Duodenal mucosa (tissue), 2 donors: ENCODE measurements around the gene NNMT.

ENCODE experiments used
- H3K27ac ChIP-seq: one replicate; pipeline ENCODE4 v1.7.0; 2013; ENCODE audit warnings: low read depth, low read length
- H3K27me3 ChIP-seq, 2 donors: one replicate each; pipeline ENCODE4 v1.7.0; 2013; ENCODE audit warnings: low read length in 2 of 2, control low read depth in 1 of 2; ENCODE audit not compliant: insufficient read depth in 2 of 2, control insufficient read depth in 1 of 2
- H3K36me3 ChIP-seq, 2 donors: one replicate each; pipeline ENCODE4 v1.7.0; 2013; ENCODE audit warnings: low read length in 2 of 2, control low read depth in 1 of 2; ENCODE audit not compliant: insufficient read depth in 2 of 2, control insufficient read depth in 1 of 2
- H3K4me1 ChIP-seq, 2 donors: one replicate each; pipeline ENCODE4 v1.7.0; 2013; ENCODE audit warnings: low read length in 2 of 2, control low read depth in 1 of 2; ENCODE audit not compliant: insufficient read depth in 2 of 2, control insufficient read depth in 1 of 2
- H3K4me3 ChIP-seq, 2 donors: one replicate each; pipeline ENCODE4 v1.7.0; 2013; ENCODE audit warnings: low read length in 2 of 2, low read depth in 1 of 2
- H3K9ac ChIP-seq, 2 donors: one replicate each; pipeline ENCODE4 v1.7.0; 2013; ENCODE audit warnings: low read length in 2 of 2, low read depth in 1 of 2
- H3K9me3 ChIP-seq, 2 donors: one replicate each; pipeline ENCODE4 v1.7.0; 2013; ENCODE audit warnings: low read length in 2 of 2, control low read depth in 1 of 2; ENCODE audit not compliant: control insufficient read depth in 1 of 2

Gene NNMT

DNA sequence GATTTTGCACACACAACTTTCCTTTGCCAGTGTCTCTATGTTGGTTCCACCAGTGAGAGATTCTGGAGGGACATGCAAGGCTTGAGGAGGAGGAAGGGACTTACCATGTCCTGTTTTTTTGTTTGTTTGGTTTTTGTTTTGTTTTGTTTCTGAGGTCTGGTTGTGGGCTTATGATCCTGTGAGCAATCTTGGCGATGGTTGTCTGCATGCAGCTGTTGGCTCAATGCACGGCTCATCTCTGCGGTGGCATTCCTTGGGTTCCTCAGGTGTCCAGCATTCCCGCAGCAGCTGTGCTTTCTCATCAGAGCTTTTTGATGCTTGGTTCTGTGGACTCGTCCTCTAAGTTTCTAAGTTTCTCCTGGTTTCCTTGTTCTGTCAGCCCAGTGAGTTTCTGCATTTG lies 4.8 kb upstream of the NNMT start:
- Histone ChIP-seq H3K4me1 (peaks cover 4 to 10% of the 10 kb centered on the region in 2 donors), H3K27ac (no peak overlapping the region), H3K36me3 (no peaks in the 10 kb centered on the region), H3K27me3 (no peaks in the 10 kb centered on the region), H3K9me3 (no peaks in the 10 kb centered on the region), H3K9ac (no peak overlapping the region), H3K4me3 (peak overlapping the region in 1 of 2 donors; percentile 5)

DNA sequence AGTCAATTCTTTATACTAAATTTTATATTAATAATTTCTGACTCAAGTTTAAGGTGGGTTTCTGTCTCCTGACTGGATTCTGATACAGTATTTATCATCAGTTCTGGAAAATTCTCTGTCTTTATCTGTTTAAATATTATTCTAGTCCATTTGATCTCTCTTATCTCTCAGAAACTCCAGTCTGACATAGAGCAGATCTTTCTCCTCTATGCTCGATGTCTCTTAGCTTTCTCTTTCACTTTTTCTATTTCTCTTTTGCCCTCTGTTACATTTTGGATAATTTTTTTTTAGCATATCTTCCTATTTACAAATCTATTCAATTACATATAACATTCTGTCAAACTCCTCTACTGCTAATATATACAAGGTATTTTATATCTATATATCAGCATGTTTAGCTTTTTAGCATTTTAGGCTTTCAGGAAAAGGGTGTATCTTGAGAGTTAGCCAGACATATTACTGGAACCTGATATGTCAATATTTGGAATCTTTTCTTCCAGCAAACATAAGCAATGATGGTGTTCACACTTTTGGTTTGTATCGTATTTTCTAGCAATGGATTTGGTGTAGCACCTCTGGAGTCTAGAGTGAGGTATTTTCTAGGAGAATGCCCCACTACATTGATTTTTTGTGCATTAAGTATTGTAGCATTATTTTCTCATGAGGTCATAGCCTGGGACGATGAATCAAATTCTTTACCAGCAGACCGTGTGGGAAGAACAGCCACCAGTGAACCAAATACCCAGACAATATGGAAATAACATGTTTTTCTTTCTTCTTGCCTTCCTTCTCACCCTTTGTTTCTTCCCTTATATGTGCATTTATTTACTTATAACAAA lies 4.1 kb upstream of the NNMT start:
- Histone ChIP-seq H3K9me3 (no peaks in the 10 kb centered on the region), H3K4me3 (no peak overlapping the region), H3K4me1 (peaks cover 4 to 10% of the 10 kb centered on the region in 2 donors), H3K36me3 (no peaks in the 10 kb centered on the region), H3K27me3 (no peaks in the 10 kb centered on the region), H3K27ac (no peak overlapping the region), H3K9ac (no peak overlapping the region)

DNA sequence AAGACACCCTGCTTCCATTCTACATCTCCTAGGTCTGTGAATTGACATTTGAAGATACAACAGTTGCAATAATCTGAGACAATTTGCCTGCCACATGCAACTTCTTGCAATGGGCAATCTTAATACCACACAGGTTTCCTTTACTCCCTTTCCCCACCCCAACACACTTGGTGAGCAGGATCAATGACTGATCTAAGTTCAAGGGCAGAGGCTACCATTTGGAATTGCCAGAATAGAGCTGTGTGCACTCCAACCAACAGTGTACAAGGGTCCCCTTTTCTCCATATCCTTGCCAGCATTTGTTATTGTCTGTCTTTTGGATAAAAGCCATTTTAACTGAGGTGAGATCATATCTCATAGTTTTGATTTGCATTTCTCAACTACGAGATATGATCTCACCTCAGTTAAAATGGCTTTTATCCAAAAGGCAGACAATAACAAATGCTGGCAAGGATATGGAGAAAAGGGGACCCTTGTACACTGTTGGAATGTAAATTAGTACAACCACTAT lies 2.9 kb upstream of the NNMT start:
- Histone ChIP-seq H3K27ac (no peak overlapping the region), H3K4me3 (no peak overlapping the region), H3K9ac (no peak overlapping the region), H3K9me3 (no peaks in the 10 kb centered on the region), H3K27me3 (no peaks in the 10 kb centered on the region), H3K36me3 (no peaks in the 10 kb centered on the region), H3K4me1 (peaks cover 4 to 10% of the 10 kb centered on the region in 2 donors)

DNA sequence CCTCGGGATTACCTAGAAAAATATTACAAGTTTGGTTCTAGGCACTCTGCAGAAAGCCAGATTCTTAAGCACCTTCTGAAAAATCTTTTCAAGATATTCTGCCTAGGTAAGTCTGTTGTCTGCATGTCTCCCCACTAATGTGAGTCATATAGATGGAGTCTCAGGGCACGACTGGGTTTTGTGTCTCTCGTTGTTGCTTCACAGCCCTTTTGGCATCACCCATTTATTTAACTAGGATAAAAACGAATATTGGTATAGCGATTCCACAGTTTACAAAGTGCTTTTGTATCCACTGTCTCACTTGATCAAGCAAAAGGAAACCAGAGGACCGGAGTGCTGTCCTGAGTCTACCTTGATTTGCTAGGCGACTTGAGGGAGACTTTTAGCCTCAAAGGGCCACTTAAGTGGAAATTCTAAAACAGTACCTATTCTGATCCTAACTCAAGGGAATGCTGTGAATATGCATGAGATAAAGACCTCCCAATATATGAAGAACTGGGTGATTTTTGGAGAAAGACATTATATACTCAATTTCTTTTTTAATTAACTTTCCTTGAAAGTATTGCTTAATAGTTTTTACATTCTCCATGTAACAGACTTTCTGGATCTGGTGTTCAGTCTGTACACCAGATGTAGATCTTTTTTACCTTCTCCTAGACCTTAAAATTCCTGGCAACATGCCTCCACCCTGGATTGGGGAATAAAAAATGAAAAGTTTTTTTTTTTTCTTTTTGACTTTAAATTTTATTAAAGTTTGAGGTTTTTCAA lies 590 bp downstream of the NNMT start:
- H3K9me3 ChIP-seq, result peaks cover 0 to 7% of the 10 kb centered on the region in 2 donors
- H3K36me3 ChIP-seq, result no peaks in the 10 kb centered on the region
- peak overlapping the region; percentile 79 for H3K27ac ChIP-seq
- peaks cover 0 to 10% of the 10 kb centered on the region in 2 donors for H3K4me1 ChIP-seq
- H3K27me3 ChIP-seq, result no peaks in the 10 kb centered on the region
- H3K4me3 ChIP-seq, result peak overlapping the region; percentile 29 to 64
- H3K9ac ChIP-seq, result peak overlapping the region; percentile 12 to 54

DNA sequence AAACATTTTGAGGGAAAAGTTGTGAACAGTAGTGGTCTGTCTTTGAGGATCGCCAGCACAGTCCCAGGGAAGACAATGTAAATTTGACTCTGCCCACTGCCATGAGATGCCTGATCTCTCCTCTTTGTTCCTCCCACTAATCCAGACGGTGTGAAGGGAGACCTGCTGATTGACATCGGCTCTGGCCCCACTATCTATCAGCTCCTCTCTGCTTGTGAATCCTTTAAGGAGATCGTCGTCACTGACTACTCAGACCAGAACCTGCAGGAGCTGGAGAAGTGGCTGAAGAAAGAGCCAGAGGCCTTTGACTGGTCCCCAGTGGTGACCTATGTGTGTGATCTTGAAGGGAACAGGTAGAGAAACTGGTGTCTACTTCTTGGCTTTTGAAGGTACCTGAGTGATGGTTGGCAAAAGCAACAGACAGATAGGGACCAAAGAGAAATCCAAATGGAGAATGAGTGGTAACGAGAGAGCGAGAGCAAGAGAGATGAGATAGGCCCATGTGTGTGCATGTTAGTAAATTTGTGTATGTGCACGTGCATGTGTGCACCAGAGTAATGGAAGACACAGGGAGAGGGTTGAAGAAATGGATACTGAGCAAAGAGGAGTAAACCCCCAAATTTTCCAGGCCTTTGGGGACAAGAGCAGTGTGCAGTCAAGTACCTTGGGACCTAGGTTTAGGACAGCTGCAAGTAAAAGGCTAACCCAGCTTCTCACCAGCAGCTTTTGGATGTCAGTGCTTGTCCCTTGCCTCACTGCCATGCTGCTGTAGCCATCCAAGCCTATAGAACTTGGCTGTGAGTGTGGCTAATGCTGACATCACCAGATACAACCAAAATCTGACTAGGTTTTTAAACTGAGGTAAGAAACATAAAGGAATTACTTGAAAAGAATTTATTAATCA lies 1.9 kb downstream of the NNMT start:
- Histone ChIP-seq H3K4me1 (peaks cover 0 to 5% of the 10 kb centered on the region in 2 donors), H3K27me3 (no peaks in the 10 kb centered on the region), H3K36me3 (no peaks in the 10 kb centered on the region), H3K9ac (no peak overlapping the region), H3K4me3 (peak overlapping the region; percentile 10 to 32), H3K27ac (peak overlapping the region; percentile 26), H3K9me3 (peaks cover 0 to 8% of the 10 kb centered on the region in 2 donors)

DNA sequence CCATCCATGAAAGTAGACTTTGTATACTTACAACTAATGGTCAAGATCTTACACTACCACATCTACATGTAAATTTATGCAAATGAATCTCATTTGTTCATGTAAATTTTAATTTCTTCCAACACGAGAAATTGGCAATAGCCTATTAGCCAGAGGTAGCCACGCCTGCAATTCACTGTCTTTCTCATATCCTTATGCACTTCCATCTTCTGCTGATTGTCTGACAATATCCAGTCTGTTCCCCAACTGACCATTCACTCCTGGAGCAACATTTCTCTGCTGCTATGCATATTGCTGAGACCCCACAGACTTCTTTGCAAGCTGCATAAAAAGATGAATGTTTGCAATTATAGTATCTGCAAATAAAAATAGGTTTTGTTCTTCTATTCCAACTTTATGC lies 2.5 kb downstream of the NNMT start:
- H3K4me1 ChIP-seq, result peaks cover 0 to 5% of the 10 kb centered on the region in 2 donors
- no peaks in the 10 kb centered on the region for H3K27me3 ChIP-seq
- no peak overlapping the region for H3K4me3 ChIP-seq
- H3K27ac ChIP-seq, result no peak overlapping the region
- no peaks in the 10 kb centered on the region for H3K36me3 ChIP-seq
- no peak overlapping the region for H3K9ac ChIP-seq
- H3K9me3 ChIP-seq, result peaks cover 0 to 8% of the 10 kb centered on the region in 2 donors

DNA sequence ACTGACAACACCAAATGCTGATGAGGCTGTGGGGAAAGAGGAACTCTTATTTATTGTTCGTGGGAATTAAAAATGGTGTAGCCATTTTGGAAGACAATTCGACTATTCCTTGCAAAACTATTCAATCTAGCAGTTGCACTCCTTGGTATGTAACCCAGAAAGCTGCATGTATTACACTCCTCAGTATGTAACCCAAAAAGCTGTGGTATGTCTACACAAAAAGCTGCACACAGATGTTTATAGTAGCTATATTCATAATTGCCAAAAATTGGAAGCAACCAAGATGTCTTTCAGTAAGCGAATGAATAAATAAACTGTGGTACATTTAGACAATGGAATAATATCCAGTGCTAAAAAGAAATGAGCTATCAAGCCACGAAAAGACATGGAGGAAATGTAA lies 4.9 kb downstream of the NNMT start:
- Histone ChIP-seq H3K4me1 (no peaks in the 10 kb centered on the region), H3K27me3 (no peaks in the 10 kb centered on the region), H3K9me3 (peaks cover 0 to 8% of the 10 kb centered on the region in 2 donors), H3K36me3 (no peaks in the 10 kb centered on the region), H3K27ac (no peak overlapping the region), H3K9ac (no peak overlapping the region), H3K4me3 (no peak overlapping the region)

DNA sequence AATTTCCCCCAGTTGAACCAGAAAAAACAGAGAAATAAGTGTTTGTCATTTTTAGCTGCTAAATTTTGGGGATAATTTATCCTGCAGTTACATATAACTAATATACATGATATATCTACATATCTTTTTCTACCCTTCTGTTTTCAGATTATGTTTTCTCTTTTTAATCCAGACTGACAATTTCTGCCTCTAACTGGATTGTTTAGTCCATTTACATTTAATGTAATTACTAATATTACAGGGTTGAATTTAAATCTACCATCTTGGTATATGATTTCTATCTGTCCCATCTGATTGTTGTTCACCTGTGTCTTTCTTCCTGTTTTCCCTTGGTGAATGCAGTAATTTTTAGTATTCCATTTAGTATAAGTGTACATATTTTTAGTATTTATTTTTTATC lies 5.7 kb downstream of the NNMT start:
- Histone ChIP-seq H3K36me3 (no peaks in the 10 kb centered on the region), H3K4me3 (no peak overlapping the region), H3K9me3 (peaks cover 0 to 8% of the 10 kb centered on the region in 2 donors), H3K27me3 (no peaks in the 10 kb centered on the region), H3K9ac (no peak overlapping the region), H3K27ac (no peak overlapping the region), H3K4me1 (no peaks in the 10 kb centered on the region)

DNA sequence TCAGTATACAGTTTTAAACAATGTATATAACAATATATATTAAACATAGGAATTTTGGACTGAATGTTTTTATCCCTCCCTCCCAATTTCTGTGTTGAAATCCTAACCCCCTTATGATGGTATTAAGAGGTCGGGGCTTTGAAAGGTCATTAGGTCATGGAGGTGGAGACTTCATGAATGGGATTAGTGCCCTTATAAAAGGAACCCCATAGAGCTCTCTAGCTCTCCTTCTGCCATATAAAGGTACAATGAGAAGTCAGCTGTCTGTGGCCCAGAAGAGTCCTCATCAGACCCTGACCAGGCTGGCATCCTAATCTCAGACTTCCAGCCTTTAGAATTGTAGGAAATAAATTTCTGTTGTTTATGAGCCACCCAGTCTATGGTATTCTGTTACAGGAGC lies 6.5 kb downstream of the NNMT start:
- H3K27ac ChIP-seq, result no peak overlapping the region
- H3K36me3 ChIP-seq, result no peaks in the 10 kb centered on the region
- peaks cover 0 to 8% of the 10 kb centered on the region in 2 donors for H3K9me3 ChIP-seq
- no peaks in the 10 kb centered on the region for H3K27me3 ChIP-seq
- H3K4me1 ChIP-seq, result no peaks in the 10 kb centered on the region
- H3K4me3 ChIP-seq, result no peak overlapping the region
- no peak overlapping the region for H3K9ac ChIP-seq
